Measurements from ENCODE around the gene HORMAD2. TPM values are rescaled to one million over a fixed set of nuclear protein-coding genes. Genes with fewer than 3 reads are reported as not detected.

HORMAD2 gene
- total RNA-seq, 6 donors from 2014 or later = 0.80 TPM; not detected in 5

DNA sequence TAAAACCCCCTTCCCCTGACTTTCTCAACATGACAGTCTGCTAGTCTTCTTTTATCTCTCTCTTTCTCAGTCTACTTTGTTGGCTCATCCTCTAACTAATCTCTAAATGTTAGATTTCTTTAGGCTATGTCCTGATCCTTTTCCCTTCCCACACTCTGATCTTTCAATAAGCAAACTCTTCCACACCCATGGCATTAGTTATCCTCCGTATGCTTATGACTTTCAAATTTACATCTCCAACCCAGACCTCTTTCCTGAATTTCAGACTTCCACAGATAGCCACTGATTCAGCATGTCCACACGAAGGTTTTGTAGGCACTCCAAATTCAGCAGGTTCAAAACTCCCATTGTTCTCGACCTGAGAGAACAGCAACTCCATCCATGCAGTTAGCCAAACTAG is 90.7 kb downstream of the HORMAD2 start:
- H3K4me1 ChIP-seq = no peaks in the 10 kb centered on the region
- no peaks in the 10 kb centered on the region for H3K36me3 ChIP-seq
- ATAC-seq (ENCODE audit: low FRiP score in 2 of 2) = no peak
- TF ChIP-seq EP300 (IDR thresholded peaks at IDR 0.05) (no peak), POLR2AphosphoS5 (IDR thresholded peaks at IDR 0.05) (no peak), POLR2A (IDR thresholded peaks at IDR 0.05) (no peak)
- TF ChIP-seq, protein P1, sequence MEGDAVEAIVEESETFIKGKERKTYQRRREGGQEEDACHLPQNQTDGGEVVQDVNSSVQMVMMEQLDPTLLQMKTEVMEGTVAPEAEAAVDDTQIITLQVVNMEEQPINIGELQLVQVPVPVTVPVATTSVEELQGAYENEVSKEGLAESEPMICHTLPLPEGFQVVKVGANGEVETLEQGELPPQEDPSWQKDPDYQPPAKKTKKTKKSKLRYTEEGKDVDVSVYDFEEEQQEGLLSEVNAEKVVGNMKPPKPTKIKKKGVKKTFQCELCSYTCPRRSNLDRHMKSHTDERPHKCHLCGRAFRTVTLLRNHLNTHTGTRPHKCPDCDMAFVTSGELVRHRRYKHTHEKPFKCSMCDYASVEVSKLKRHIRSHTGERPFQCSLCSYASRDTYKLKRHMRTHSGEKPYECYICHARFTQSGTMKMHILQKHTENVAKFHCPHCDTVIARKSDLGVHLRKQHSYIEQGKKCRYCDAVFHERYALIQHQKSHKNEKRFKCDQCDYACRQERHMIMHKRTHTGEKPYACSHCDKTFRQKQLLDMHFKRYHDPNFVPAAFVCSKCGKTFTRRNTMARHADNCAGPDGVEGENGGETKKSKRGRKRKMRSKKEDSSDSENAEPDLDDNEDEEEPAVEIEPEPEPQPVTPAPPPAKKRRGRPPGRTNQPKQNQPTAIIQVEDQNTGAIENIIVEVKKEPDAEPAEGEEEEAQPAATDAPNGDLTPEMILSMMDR (IDR thresholded peaks at IDR 0.05) = no peak
- H3K9me3 ChIP-seq = no peaks in the 10 kb centered on the region
- H3K4me3 ChIP-seq = no peak overlapping the region
- no peak overlapping the region for H3K27ac ChIP-seq
- DNase-seq = no peak
- WGBS, 2 donors = 86 to 88% methylated on average over 3 of the region's 3 CpGs
- no peaks in the 10 kb centered on the region for H3K27me3 ChIP-seq

GRCh38 chr22:30175690-30176288 is 95.5 kb downstream of the HORMAD2 start:
- 60 to 94% methylated on average over 1 of the region's 1 CpG for WGBS, 2 donors
- H3K27ac ChIP-seq = no peak overlapping the region
- no peaks in the 10 kb centered on the region for H3K9me3 ChIP-seq
- no peaks in the 10 kb centered on the region for H3K27me3 ChIP-seq
- no peak overlapping the region for H3K4me3 ChIP-seq
- DNase-seq (no peak), ATAC-seq (ENCODE audit: low FRiP score in 2 of 2) (no peak)
- TF ChIP-seq POLR2A (IDR thresholded peaks at IDR 0.05) (no peak), POLR2AphosphoS5 (IDR thresholded peaks at IDR 0.05) (no peak), EP300 (IDR thresholded peaks at IDR 0.05) (no peak)
- TF ChIP-seq, protein P1 (IDR thresholded peaks at IDR 0.05) = no peak
- H3K36me3 ChIP-seq = no peaks in the 10 kb centered on the region
- H3K4me1 ChIP-seq = no peaks in the 10 kb centered on the region

DNA sequence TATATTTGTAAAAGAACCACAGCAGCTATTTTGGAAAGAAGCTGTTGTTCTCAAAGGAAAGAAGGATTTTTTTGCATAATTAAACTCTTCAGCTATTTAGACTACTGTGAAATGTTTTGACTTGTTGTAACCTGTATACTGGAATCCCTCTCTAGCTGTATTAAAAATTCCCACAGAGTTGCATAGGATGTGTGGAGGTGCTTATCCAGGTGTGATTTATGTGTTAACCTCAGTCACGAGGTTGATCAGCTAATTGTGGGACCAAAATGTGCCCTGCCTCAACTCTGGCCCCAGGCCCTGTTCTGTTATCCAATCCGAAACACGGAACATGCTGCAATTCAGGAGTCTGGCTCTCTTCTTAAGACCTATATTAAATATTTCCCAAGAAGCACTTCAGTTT is 96.2 kb downstream of the HORMAD2 start:
- Histone ChIP-seq H3K4me1 (no peaks in the 10 kb centered on the region), H3K4me3 (no peak overlapping the region), H3K27ac (no peak overlapping the region), H3K9me3 (no peaks in the 10 kb centered on the region), H3K36me3 (no peaks in the 10 kb centered on the region), H3K27me3 (no peaks in the 10 kb centered on the region)
- DNase-seq = no peak
- 70 to 94% methylated on average over 3 of the region's 3 CpGs for WGBS, 2 donors
- TF ChIP-seq POLR2A (IDR thresholded peaks at IDR 0.05) = no peak
- TF ChIP-seq, protein P1 (IDR thresholded peaks at IDR 0.05) = no peak
- TF ChIP-seq EP300 (IDR thresholded peaks at IDR 0.05) = no peak
- TF ChIP-seq POLR2AphosphoS5 (IDR thresholded peaks at IDR 0.05) = no peak
- no peak for ATAC-seq (ENCODE audit: low FRiP score in 2 of 2)

GRCh38 chr22:30178181-30179126 is 98.2 kb downstream of the HORMAD2 start:
- Histone ChIP-seq H3K4me3 (no peak overlapping the region), H3K27me3 (no peaks in the 10 kb centered on the region), H3K4me1 (no peaks in the 10 kb centered on the region), H3K9me3 (no peaks in the 10 kb centered on the region), H3K36me3 (no peaks in the 10 kb centered on the region), H3K27ac (no peak overlapping the region)
- TF ChIP-seq, protein P1 (IDR thresholded peaks at IDR 0.05) = no peak
- TF ChIP-seq EP300 (IDR thresholded peaks at IDR 0.05) = no peak
- TF ChIP-seq POLR2A (IDR thresholded peaks at IDR 0.05) = no peak
- no peak for TF ChIP-seq POLR2AphosphoS5 (IDR thresholded peaks at IDR 0.05)
- no peak for ATAC-seq (ENCODE audit: low FRiP score in 2 of 2)
- WGBS, 2 donors = 73 to 75% methylated on average over 3 of the region's 3 CpGs
- DNase-seq = no peak
